OCI-LY1 (cell line): ENCODE measurements around the gene INTS6L.

ENCODE experiments used
- EZH2 ChIP-seq: fragments of 200-600 bp; sonication (generic), shearing (Covaris generic); IDR thresholded peaks from 2 replicates; pipeline ENCODE4 v1.8.0; 2017; ENCODE audit warnings: borderline replicate concordance, mixed run types, mild to moderate bottlenecking, antibody characterized with exemption, low read length, moderate library complexity, mixed read lengths
- TF ChIP-seq, protein P1 (sequence below): fragments of 200-600 bp; sonication (generic), shearing (Covaris generic); IDR thresholded peaks from 2 replicates; pipeline ENCODE4 v1.5.1; 2017; ENCODE audit warnings: mild to moderate bottlenecking, antibody characterized with exemption, low read length, moderate library complexity, mixed read lengths

DNA sequence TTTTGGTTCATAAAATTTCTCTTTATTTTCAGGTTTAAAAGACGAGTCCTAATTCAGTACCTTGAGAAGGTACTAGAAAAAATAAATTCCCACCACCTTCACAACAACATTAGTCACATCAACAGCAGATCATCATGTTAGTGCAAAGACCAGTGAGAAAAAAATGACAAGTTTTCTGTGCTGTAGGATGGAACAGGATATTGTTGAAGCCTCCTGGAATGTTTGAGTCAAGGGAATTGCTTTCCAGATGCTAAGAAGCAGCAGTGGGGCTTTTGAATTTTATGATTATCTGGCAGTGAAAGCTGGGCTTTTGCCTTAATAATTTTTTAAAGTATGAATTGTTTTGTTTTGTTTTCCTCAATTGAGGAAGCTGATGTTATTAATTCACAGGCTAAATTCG is 61.0 kb downstream of the INTS6L start:
- TF ChIP-seq, protein P1, sequence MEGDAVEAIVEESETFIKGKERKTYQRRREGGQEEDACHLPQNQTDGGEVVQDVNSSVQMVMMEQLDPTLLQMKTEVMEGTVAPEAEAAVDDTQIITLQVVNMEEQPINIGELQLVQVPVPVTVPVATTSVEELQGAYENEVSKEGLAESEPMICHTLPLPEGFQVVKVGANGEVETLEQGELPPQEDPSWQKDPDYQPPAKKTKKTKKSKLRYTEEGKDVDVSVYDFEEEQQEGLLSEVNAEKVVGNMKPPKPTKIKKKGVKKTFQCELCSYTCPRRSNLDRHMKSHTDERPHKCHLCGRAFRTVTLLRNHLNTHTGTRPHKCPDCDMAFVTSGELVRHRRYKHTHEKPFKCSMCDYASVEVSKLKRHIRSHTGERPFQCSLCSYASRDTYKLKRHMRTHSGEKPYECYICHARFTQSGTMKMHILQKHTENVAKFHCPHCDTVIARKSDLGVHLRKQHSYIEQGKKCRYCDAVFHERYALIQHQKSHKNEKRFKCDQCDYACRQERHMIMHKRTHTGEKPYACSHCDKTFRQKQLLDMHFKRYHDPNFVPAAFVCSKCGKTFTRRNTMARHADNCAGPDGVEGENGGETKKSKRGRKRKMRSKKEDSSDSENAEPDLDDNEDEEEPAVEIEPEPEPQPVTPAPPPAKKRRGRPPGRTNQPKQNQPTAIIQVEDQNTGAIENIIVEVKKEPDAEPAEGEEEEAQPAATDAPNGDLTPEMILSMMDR, result no peak
- no peak for TF ChIP-seq EZH2
